ENCODE data around the gene REN. TPM values are rescaled to one million over a fixed set of nuclear protein-coding genes. Genes with fewer than 3 reads are reported as not detected.

Gene REN
- total and polyA plus RNA-seq, 9 donors: 1.0 to 71.6 (median 3.7) TPM

- 55 to 57% (median 57%) methylated on average over 4 of the region's 4 CpGs for WGBS, 3 donors
- DNase-seq: peak in 1 of 5 donors; percentile 58
- no peaks in the 10 kb centered on the region for H3K27me3 ChIP-seq
- no peaks in the 10 kb centered on the region for H3K9me3 ChIP-seq
- TF ChIP-seq, protein P1, sequence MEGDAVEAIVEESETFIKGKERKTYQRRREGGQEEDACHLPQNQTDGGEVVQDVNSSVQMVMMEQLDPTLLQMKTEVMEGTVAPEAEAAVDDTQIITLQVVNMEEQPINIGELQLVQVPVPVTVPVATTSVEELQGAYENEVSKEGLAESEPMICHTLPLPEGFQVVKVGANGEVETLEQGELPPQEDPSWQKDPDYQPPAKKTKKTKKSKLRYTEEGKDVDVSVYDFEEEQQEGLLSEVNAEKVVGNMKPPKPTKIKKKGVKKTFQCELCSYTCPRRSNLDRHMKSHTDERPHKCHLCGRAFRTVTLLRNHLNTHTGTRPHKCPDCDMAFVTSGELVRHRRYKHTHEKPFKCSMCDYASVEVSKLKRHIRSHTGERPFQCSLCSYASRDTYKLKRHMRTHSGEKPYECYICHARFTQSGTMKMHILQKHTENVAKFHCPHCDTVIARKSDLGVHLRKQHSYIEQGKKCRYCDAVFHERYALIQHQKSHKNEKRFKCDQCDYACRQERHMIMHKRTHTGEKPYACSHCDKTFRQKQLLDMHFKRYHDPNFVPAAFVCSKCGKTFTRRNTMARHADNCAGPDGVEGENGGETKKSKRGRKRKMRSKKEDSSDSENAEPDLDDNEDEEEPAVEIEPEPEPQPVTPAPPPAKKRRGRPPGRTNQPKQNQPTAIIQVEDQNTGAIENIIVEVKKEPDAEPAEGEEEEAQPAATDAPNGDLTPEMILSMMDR (IDR thresholded peaks at IDR 0.05): no peak
- no peak for TF ChIP-seq EP300 (IDR thresholded peaks at IDR 0.05)
- TF ChIP-seq POLR2A (IDR thresholded peaks at IDR 0.05): no peak
- intact Hi-C loops (cut with DNase I): loop anchor here in 1 of 4 donors (5.0 kb wide), 1 partner anchor 52 kb away; the partner anchor contains the start of gene KISS1
- no peak overlapping the region for H3K4me3 ChIP-seq
- H3K36me3 ChIP-seq: no peaks in the 10 kb centered on the region
- H3K4me1 ChIP-seq (ENCODE audit: insufficient read depth): peaks cover 6% of the 10 kb centered on the region
- peak overlapping the region in 1 of 2 donors; percentile 29 for H3K27ac ChIP-seq
Measured at GRCh38 chr1:204145033-204145504, 21.1 kb downstream of the REN start.

DNA sequence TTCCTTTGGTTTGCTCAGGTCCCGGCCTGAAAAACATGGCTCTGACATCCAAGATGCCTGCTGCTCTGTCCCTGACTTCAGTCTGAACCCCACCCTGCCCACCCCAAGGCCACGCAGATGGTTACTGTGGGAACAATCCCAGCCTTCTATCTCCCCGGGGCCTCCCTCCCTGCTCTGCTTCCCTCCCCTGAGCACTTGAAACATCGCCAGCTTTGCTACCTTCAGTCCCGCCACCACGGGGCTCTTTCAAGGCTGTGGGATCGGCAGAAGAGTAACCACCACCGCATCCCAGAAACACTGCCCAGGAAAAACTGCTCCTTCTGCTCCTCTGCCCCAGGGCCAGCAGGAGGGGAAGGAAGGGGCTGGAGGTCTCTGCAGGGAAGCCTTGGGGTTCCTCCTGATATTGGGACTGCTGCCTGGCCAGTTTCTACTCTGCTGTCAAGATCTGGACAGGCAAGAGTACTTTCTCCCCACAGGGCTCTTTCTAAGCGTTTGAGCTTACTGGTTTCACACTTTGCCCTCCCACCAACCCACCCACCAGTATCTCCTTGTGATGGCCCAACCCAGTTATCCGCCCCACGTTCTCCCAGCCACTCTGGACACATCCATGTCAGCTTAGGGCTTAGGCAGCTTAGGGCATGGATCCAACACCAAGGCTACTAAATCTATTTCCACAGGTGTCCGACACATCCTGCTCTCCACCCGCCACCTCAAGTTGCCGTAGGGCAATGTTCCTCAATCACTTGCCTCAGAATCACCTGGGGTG lies 22.7 kb downstream of the REN start:
- Histone ChIP-seq H3K4me3 (no peak overlapping the region), H3K27ac (peak overlapping the region; percentile 30 to 62), H3K27me3 (no peaks in the 10 kb centered on the region), H3K36me3 (no peaks in the 10 kb centered on the region), H3K9me3 (no peaks in the 10 kb centered on the region), H3K4me1 (ENCODE audit: insufficient read depth) (peaks cover 5% of the 10 kb centered on the region)
- peak; percentile 68 to 82 (median 76) for DNase-seq
- intact Hi-C loops (cut with DNase I): no loop called here
- TF ChIP-seq POLR2A (IDR thresholded peaks at IDR 0.05) (no peak), EP300 (IDR thresholded peaks at IDR 0.05) (no peak)
- TF ChIP-seq, protein P1 (IDR thresholded peaks at IDR 0.05): no peak
- WGBS, 3 donors: 33 to 53% (median 38%) methylated on average over 14 of the region's 14 CpGs

GRCh38 chr1:204142032-204142974 lies 23.8 kb downstream of the REN start:
- Histone ChIP-seq H3K27ac (peak overlapping the region in 1 of 2 donors; percentile 62), H3K27me3 (no peaks in the 10 kb centered on the region), H3K36me3 (no peaks in the 10 kb centered on the region), H3K4me3 (no peak overlapping the region), H3K9me3 (no peaks in the 10 kb centered on the region), H3K4me1 (ENCODE audit: insufficient read depth) (peaks cover 5% of the 10 kb centered on the region)
- intact Hi-C loops (cut with DNase I): no loop called here
- no peak for DNase-seq
- TF ChIP-seq, protein P1 (IDR thresholded peaks at IDR 0.05): no peak
- TF ChIP-seq EP300 (IDR thresholded peaks at IDR 0.05) (no peak), POLR2A (IDR thresholded peaks at IDR 0.05) (no peak)
- WGBS, 3 donors: 91 to 96% (median 94%) methylated on average over 5 of the region's 5 CpGs

GRCh38 chr1:204141131-204141530 lies 25.0 kb downstream of the REN start:
- H3K27me3 ChIP-seq: no peaks in the 10 kb centered on the region
- H3K27ac ChIP-seq: no peak overlapping the region
- H3K36me3 ChIP-seq: no peaks in the 10 kb centered on the region
- no peak for DNase-seq
- TF ChIP-seq EP300 (IDR thresholded peaks at IDR 0.05) (no peak), POLR2A (IDR thresholded peaks at IDR 0.05) (no peak)
- TF ChIP-seq, protein P1 (IDR thresholded peaks at IDR 0.05): no peak
- 91 to 100% (median 96%) methylated on average over 3 of the region's 3 CpGs for WGBS, 3 donors
- no peak overlapping the region for H3K4me3 ChIP-seq
- peaks cover 5% of the 10 kb centered on the region for H3K4me1 ChIP-seq (ENCODE audit: insufficient read depth)
- intact Hi-C loops (cut with DNase I): no loop called here
- H3K9me3 ChIP-seq: no peaks in the 10 kb centered on the region

Data from ovary (tissue), 9 donors.